Mucosa of descending colon (tissue), 3 donors: Measurements from ENCODE around the gene CCDC152. TPM values are rescaled to one million over a fixed set of nuclear protein-coding genes. Genes with fewer than 3 reads are reported as not detected.

Experiments
- ATAC-seq: fragments of 200-7000 bp; cut with Tn5 transposase; one replicate; pipeline ENCODE4 v1.9.1; 2020; ENCODE audit warnings: mild to moderate bottlenecking, moderate library complexity
- DNase-seq, 3 donors: peaks; one replicate each; pipeline ENCODE4 v3.0.0-alpha.2; 2020
- H3K36me3 ChIP-seq: fragments of 200-600 bp; one replicate; pipeline ENCODE4 v1.8.0; 2021; ENCODE audit warnings: low read depth, mild to moderate bottlenecking
- H3K4me1 ChIP-seq: fragments of 200-600 bp; one replicate; pipeline ENCODE4 v1.8.0; 2021; ENCODE audit warnings: low read depth, mild to moderate bottlenecking
- H3K4me3 ChIP-seq: fragments of 200-600 bp; one replicate; pipeline ENCODE4 v1.8.0; 2021; ENCODE audit warnings: mild to moderate bottlenecking
- H3K9me3 ChIP-seq: fragments of 200-600 bp; one replicate; pipeline ENCODE4 v1.8.0; 2021; ENCODE audit warnings: mild to moderate bottlenecking
- CTCF ChIP-seq: fragments of 200-600 bp; IDR thresholded peaks from one replicate; pipeline ENCODE4 v1.8.0; 2022; ENCODE audit warnings: antibody characterized with exemption, mild to moderate bottlenecking
- intact Hi-C, 2 donors: fragments of 100-400 bp; cut with DNase I in 1 of 2; cut with micrococcal nuclease in 1 of 2; formaldehyde crosslinking; loops; one replicate each; pipeline versions ENCODE4 v1.11.0 to v1.11.1; 2022; cut with DNase I, micrococcal nuclease
- total RNA-seq, 3 donors: library from RNA; stranded (reverse); fragmentation: NEBNext Ultra II Directional in 2 of 3; extraction: Animal tissue kit (Norgen Biotek cat#: 25700) in 2 of 3; gene quantifications; one replicate each; pipeline versions ENCODE4 v1.2.1 to v1.2.4, GENCODE V29; 2021 to 2023
- donor health status: DM: no; HTN: no; CAD: no; lungs with moderate emphysema.
- donor health status: DM: no; HTN: no; CAD: no.
- donor health status: DM: no; HTN: yes; CAD: no.

Gene CCDC152
- total RNA-seq, 3 donors from 2014 or later = 0.12 to 0.94 (median 0.47) TPM

GRCh38 chr5:42781584-42781983, 25.0 kb downstream of the CCDC152 start:
- H3K36me3 ChIP-seq = no peaks in the 10 kb centered on the region
- peaks cover 7% of the 10 kb centered on the region for H3K9me3 ChIP-seq
- DNase-seq (no peak), ATAC-seq (peak; percentile 55)
- intact Hi-C loops = no loop called here
- H3K4me1 ChIP-seq = no peaks in the 10 kb centered on the region
- no peak overlapping the region for H3K4me3 ChIP-seq
- no peak for TF ChIP-seq CTCF

GRCh38 chr5:42784132-42784531, 27.5 kb downstream of the CCDC152 start:
- TF ChIP-seq CTCF = no peak
- Histone ChIP-seq H3K4me3 (no peak overlapping the region), H3K9me3 (peaks cover 22% of the 10 kb centered on the region), H3K36me3 (no peaks in the 10 kb centered on the region), H3K4me1 (no peaks in the 10 kb centered on the region)
- DNase-seq (no peak), ATAC-seq (no peak)
- intact Hi-C loops = no loop called here

GRCh38 chr5:42785756-42786155, 29.1 kb downstream of the CCDC152 start:
- Histone ChIP-seq H3K4me3 (no peak overlapping the region), H3K4me1 (no peaks in the 10 kb centered on the region), H3K36me3 (no peaks in the 10 kb centered on the region), H3K9me3 (peaks cover 27% of the 10 kb centered on the region)
- no peak for TF ChIP-seq CTCF
- DNase-seq (no peak), ATAC-seq (no peak)
- intact Hi-C loops = no loop called here

- ATAC-seq = no peak
- Histone ChIP-seq H3K4me1 (no peaks in the 10 kb centered on the region), H3K9me3 (peaks cover 27% of the 10 kb centered on the region), H3K4me3 (no peak overlapping the region), H3K36me3 (no peaks in the 10 kb centered on the region)
- DNase-seq = no peak
- TF ChIP-seq CTCF = no peak
- intact Hi-C loops = no loop called here
These were observed 30.5 kb downstream of the CCDC152 start for GRCh38 chr5:42787073-42787472.

- ATAC-seq = peak; percentile 75
- Histone ChIP-seq H3K4me3 (no peak overlapping the region), H3K36me3 (no peaks in the 10 kb centered on the region), H3K4me1 (no peaks in the 10 kb centered on the region), H3K9me3 (peaks cover 27% of the 10 kb centered on the region)
- no peak for DNase-seq
- no peak for TF ChIP-seq CTCF
- intact Hi-C loops = no loop called here
These were observed 31.2 kb downstream of the CCDC152 start for GRCh38 chr5:42787845-42788244.

- Histone ChIP-seq H3K4me1 (no peaks in the 10 kb centered on the region), H3K4me3 (no peak overlapping the region), H3K9me3 (peaks cover 23% of the 10 kb centered on the region), H3K36me3 (no peaks in the 10 kb centered on the region)
- no peak for DNase-seq
- intact Hi-C loops = no loop called here
- no peak for TF ChIP-seq CTCF
- ATAC-seq = peak; percentile 51
These were observed 34.5 kb downstream of the CCDC152 start for GRCh38 chr5:42791151-42791550.
